IPS-NIHi7 (cell line): ENCODE measurements around the gene LCT.

Experiments
- DNase-seq: peaks from one replicate; pipeline ENCODE4 v3.0.0; 2012; ENCODE audit warnings: mixed read lengths; ENCODE audit errors: extremely low spot score

The LCT gene

GRCh38 chr2:135742325-135742757, 94.6 kb downstream of the LCT start:
- DNase-seq = peak; percentile 44

DNA sequence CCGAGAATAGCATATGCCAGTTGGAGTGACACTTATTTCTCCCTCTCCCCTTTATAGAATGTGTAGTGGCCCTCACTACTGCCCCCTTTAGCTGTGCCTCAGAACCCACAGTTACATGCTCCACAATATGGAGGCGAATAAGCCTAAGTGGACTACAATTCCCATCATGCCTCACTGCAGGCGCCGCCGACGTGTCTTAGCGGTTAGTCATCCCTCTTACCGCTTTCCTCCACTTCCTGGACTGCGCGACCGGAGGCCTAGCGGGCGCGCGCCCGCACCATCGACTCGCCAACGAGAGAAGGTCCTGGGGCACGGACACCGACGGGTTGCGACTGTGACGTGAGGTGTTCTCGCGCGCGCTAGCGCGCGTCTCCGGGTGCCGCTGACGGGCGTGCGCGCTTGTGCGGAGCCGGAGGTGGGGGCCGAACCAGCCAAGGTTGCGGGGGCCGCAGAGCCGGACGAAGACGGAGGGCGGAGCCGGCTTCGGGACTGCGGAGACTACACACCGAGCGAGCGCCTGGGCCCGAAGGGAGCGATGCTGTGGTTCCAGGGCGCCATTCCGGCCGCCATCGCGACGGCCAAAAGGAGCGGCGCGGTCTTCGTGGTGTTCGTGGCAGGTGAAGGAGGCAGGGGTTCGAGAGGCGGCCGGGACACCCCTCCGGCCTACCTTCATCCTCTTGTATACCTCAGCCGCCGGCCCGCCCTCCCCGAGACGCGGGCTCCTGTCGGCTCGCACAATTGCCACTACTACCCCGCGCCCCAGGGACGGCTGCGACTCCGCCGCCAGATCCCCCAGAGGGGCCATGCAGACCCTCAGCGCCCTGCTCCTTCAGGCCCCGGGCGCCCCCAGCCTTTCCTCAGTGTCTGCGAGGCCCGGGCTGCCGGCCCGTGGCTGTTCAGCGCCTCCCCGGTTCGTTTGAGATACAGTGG, 95.3 kb downstream of the LCT start, which contains the start of gene UBXN4:
Gene UBXN4, plus strand, starts transcription at position 461 of the 930 bp plus-strand sequence. Its CDS starts 75 bp downstream, at position 536.
- peak; percentile 98 for DNase-seq

GRCh38 chr2:135741043-135741394, 96.0 kb downstream of the LCT start:
- DNase-seq = no peak

- no peak for DNase-seq
Observed at GRCh38 chr2:135740206-135740605, 96.8 kb downstream of the LCT start.
